A549 (cell line): ENCODE data around the gene HTR5A. TPM values are rescaled to one million over a fixed set of nuclear protein-coding genes. Genes with fewer than 3 reads are reported as not detected.

Experiments
- ATAC-seq, 2 experiments: fragments of 200-7000 bp in 1 of 2; fragments of >200 bp in 1 of 2; cut with Nextera tagmentation in 1 of 2; cut with Tn5 transposase in 1 of 2; 3 replicates each; pipeline versions ENCODE4 v1.8.0 to v1.9.1; 2018 to 2020; ENCODE audit warnings: mild to moderate bottlenecking in 1 of 2, moderate library complexity in 1 of 2
- CTCF ChIA-PET: fragments of 300-600 bp; sonication (Branson Sonifier 250); formaldehyde crosslinking; extraction: SDS; loops from one replicate; lab custom pipeline; 2021; ENCODE audit warnings: antibody characterized with exemption, inconsistent platforms; lab: Yijun Ruan, JAX
- POLR2A ChIA-PET: fragments of 350-600 bp; formaldehyde crosslinking; extraction: SDS; loops from one replicate; lab custom pipeline; 2021; ENCODE audit warnings: antibody characterized with exemption, inconsistent platforms; lab: Yijun Ruan, JAX
- DNase-seq, 2 experiments: peaks; one replicate each; pipeline versions ENCODE4 v3.0.0 to v3.0.0-alpha.2; 2011 to 2016; ENCODE audit warnings: low read depth in 1 of 2, low spot score in 1 of 2
- FAIRE-seq: peaks from 2 replicates; lab custom pipeline; 2011; peaks lifted over from hg19 to GRCh38; lab: Jason Lieb, UNC
- H3K27ac ChIP-seq, 2 experiments: fragments of >200 bp; sonication (Bioruptor Twin); formaldehyde crosslinking; 3 replicates each; pipeline ENCODE4 v1.5.1; 2016 to 2017
- H3K4me1 ChIP-seq: fragments of >200 bp; sonication (Bioruptor Twin); formaldehyde crosslinking; 3 replicates; pipeline ENCODE4 v1.6.1; 2016
- H3K4me2 ChIP-seq: fragments of >200 bp; sonication (Bioruptor Twin); formaldehyde crosslinking; 3 replicates; pipeline ENCODE4 v1.6.1; 2016
- H3K4me3 ChIP-seq: fragments of >200 bp; sonication (Bioruptor Twin); formaldehyde crosslinking; 3 replicates; pipeline ENCODE4 v1.5.1; 2016
- H3K9me3 ChIP-seq: fragments of >200 bp; sonication (Bioruptor Twin); formaldehyde crosslinking; 3 replicates; pipeline ENCODE4 v1.6.1; 2016
- ATOH8 ChIP-seq: fragments of 250-450 bp; sonication (Bioruptor Pico); IDR thresholded peaks from 2 replicates; pipeline ENCODE4 v1.5.0; 2020; ENCODE audit warnings: low read depth, mild to moderate bottlenecking, moderate library complexity
- CEBPB ChIP-seq, 2 experiments: fragments of >200 bp in 1 of 2; sonication (Bioruptor Twin) in 1 of 2; formaldehyde crosslinking in 1 of 2; IDR thresholded peaks; 2 replicates each; pipeline ENCODE4 v1.6.1; 2012 to 2016
- CTCF ChIP-seq: fragments of >200 bp; sonication (Bioruptor Twin); formaldehyde crosslinking; IDR thresholded peaks from 3 replicates; pipeline ENCODE4 v1.5.1; 2016
- EHF ChIP-seq: fragments of 250-450 bp; sonication (Bioruptor Pico); IDR thresholded peaks from 2 replicates; pipeline ENCODE4 v1.5.0; 2020; ENCODE audit warnings: mild to moderate bottlenecking
- EHMT2 ChIP-seq: fragments of 200-600 bp; sonication (generic); IDR thresholded peaks from 2 replicates; pipeline ENCODE4 v1.6.1; 2016; ENCODE audit warnings: antibody characterized with exemption, low read depth, mild to moderate bottlenecking, moderate library complexity
- EP300 ChIP-seq, 2 experiments: fragments of >200 bp; sonication (Bioruptor Twin); formaldehyde crosslinking; IDR thresholded peaks; 2 replicates in 1 of 2; 3 replicates in 1 of 2; pipeline ENCODE4 v1.6.1; 2016 to 2017
- FOSB ChIP-seq: fragments of 250-450 bp; sonication (Bioruptor Pico); IDR thresholded peaks from 2 replicates; pipeline ENCODE4 v1.5.0; 2020; ENCODE audit warnings: mild to moderate bottlenecking, moderate library complexity
- FOSL2 ChIP-seq, 2 experiments: fragments of 450-650 bp in 1 of 2; fragments of >200 bp in 1 of 2; sonication (Bioruptor Twin) in 1 of 2; formaldehyde crosslinking; IDR thresholded peaks; 2 replicates each; pipeline versions ENCODE4 v1.5.0 to v1.6.1; 2016 to 2020; ENCODE audit warnings: mild to moderate bottlenecking in 1 of 2, moderate library complexity in 1 of 2
- FOXS1 ChIP-seq: fragments of 250-450 bp; sonication (Bioruptor Pico); IDR thresholded peaks from 2 replicates; pipeline ENCODE4 v1.5.0; 2020; ENCODE audit warnings: mild to moderate bottlenecking, moderate library complexity
- GATA3 ChIP-seq: IDR thresholded peaks from 2 replicates; pipeline ENCODE4 v1.6.1; 2012; ENCODE audit warnings: borderline replicate concordance
- HDAC2 ChIP-seq: fragments of 200-600 bp; sonication (generic); IDR thresholded peaks from 2 replicates; pipeline ENCODE4 v1.6.1; 2016
- HEYL ChIP-seq: fragments of 250-450 bp; sonication (Bioruptor Pico); IDR thresholded peaks from 2 replicates; pipeline ENCODE4 v1.8.0; 2021; ENCODE audit warnings: mild to moderate bottlenecking, moderate library complexity
- HMGXB4 ChIP-seq: fragments of 250-450 bp; sonication (Bioruptor Pico); IDR thresholded peaks from 2 replicates; pipeline ENCODE4 v1.5.0; 2021; ENCODE audit warnings: mild to moderate bottlenecking, moderate library complexity, borderline replicate concordance
- HOXB13 ChIP-seq: fragments of 250-450 bp; sonication (Bioruptor Pico); IDR thresholded peaks from 2 replicates; pipeline ENCODE4 v1.5.0; 2020; ENCODE audit warnings: low read depth, mild to moderate bottlenecking, moderate library complexity
- HOXB5 ChIP-seq: fragments of 250-450 bp; sonication (Bioruptor Pico); IDR thresholded peaks from 2 replicates; pipeline ENCODE4 v1.5.0; 2020; ENCODE audit warnings: mild to moderate bottlenecking, moderate library complexity
- JUNB ChIP-seq: fragments of >200 bp; sonication (Bioruptor Twin); formaldehyde crosslinking; IDR thresholded peaks from 2 replicates; pipeline ENCODE4 v1.6.1; 2016
- MAX ChIP-seq: IDR thresholded peaks from 2 replicates; pipeline ENCODE4 v1.6.1; 2012
- MAZ ChIP-seq: fragments of 150-350 bp; IDR thresholded peaks from 2 replicates; pipeline ENCODE4 v1.6.1; 2014; ENCODE audit warnings: antibody characterized with exemption, low read depth, low read length, borderline replicate concordance
- NPAS2 ChIP-seq: fragments of 250-450 bp; sonication (Bioruptor Pico); IDR thresholded peaks from 2 replicates; pipeline ENCODE4 v1.8.0; 2022; ENCODE audit warnings: mild to moderate bottlenecking, moderate library complexity, borderline replicate concordance
- PBX3 ChIP-seq: IDR thresholded peaks from 2 replicates; pipeline ENCODE4 v1.6.1; 2012
- POLR2A ChIP-seq: IDR thresholded peaks from 2 replicates; pipeline ENCODE4 v1.6.1; 2012; ENCODE audit warnings: mild to moderate bottlenecking, low read length
- RAD21 ChIP-seq, 2 experiments: fragments of >200 bp in 1 of 2; sonication (Bioruptor Twin) in 1 of 2; formaldehyde crosslinking in 1 of 2; IDR thresholded peaks in 1 of 2; conservative IDR thresholded peaks in 1 of 2; 2 replicates in 1 of 2; 3 replicates in 1 of 2; pipeline ENCODE4 v1.6.1; 2012 to 2018; ENCODE audit warnings: inconsistent platforms in 1 of 2
- RCOR1 ChIP-seq: fragments of 150-350 bp; IDR thresholded peaks from 2 replicates; pipeline ENCODE4 v1.6.1; 2014; ENCODE audit warnings: antibody characterized with exemption, low read length, low read depth
- REST ChIP-seq: fragments of 200-600 bp; sonication (generic); IDR thresholded peaks from 2 replicates; pipeline ENCODE4 v1.6.1; 2016; ENCODE audit warnings: antibody characterized with exemption, mild to moderate bottlenecking, moderate library complexity
- TP53 ChIP-seq: fragments of 250-450 bp; sonication (Bioruptor Pico); IDR thresholded peaks from 2 replicates; pipeline ENCODE4 v1.5.0; 2021; ENCODE audit warnings: mild to moderate bottlenecking, moderate library complexity
- USF2 ChIP-seq: fragments of 450-650 bp; IDR thresholded peaks from 2 replicates; pipeline ENCODE4 v1.6.1; 2014; ENCODE audit warnings: antibody characterized with exemption
- ZNF302 ChIP-seq: fragments of 250-450 bp; sonication (Bioruptor Pico); IDR thresholded peaks from 2 replicates; pipeline ENCODE4 v1.9.0; 2021; ENCODE audit warnings: inconsistent platforms, mild to moderate bottlenecking, moderate library complexity
- ZSCAN20 ChIP-seq: fragments of 250-450 bp; sonication (Bioruptor Pico); IDR thresholded peaks from 2 replicates; pipeline ENCODE4 v1.8.0; 2022; ENCODE audit warnings: mild to moderate bottlenecking, moderate library complexity
- WGBS: methylation state at CpG from one replicate; pipeline ENCODE4 v1.1.6; 2017; ENCODE audit errors: missing lambda C conversion rate; 5-methylcytosine and 5-hydroxymethylcytosine counted together
- polyA minus RNA-seq: library from RNA; depleted of rRNA, polyadenylated mRNA; stranded (reverse); fragments of >200 nt; gene quantifications from 2 replicates; pipeline ENCODE4 v1.2.3, GENCODE V29; 2011; rRNA and poly(A)+ RNA removed
- polyA plus RNA-seq, 4 experiments: library from polyadenylated mRNA; depleted of rRNA in 3 of 4; stranded (reverse); fragments of >200 nt; fragmentation: RNase III in 1 of 4; extraction: RNeasy Plus Mini Kit Qiagen cat#74134 plus additional on column Dnase treatment in 1 of 4; gene quantifications; 2 replicates in 3 of 4; 3 replicates in 1 of 4; pipeline ENCODE4 v1.2.3, GENCODE V29; 2011 to 2017

Gene HTR5A
- polyA plus RNA-seq (2011; rRNA removed) (not detected in 2 replicates), polyA plus RNA-seq (2017; fragmentation: RNase III; extraction: RNeasy Plus Mini Kit Qiagen cat#74134 plus additional on column Dnase treatment) (not detected in 3 replicates), polyA minus RNA-seq (not detected in 2 replicates)
- not detected in 2 replicates for polyA plus RNA-seq (2012; cell fraction: cytosol; rRNA removed)
- polyA plus RNA-seq (2012; cell fraction: nucleus; rRNA removed): not detected in 2 replicates

GRCh38 chr7:155069992-155070751 is at the start of gene HTR5A:
Gene HTR5A, plus strand, starts transcription at chr7:155070324. Its CDS starts 576 bp downstream, at chr7:155070900.
- Histone ChIP-seq H3K4me1 (no peaks in the 10 kb centered on the region), H3K9me3 (no peaks in the 10 kb centered on the region), H3K27ac (no peak within 1 kb of the TSS), H3K4me3 (no peak within 1 kb of the TSS), H3K4me2 (no peak within 1 kb of the TSS)
- ChIA-PET CTCF (interaction anchor here (0.6 to 1.2 kb wide), 5 partner anchors 25 to 275 kb away, joined by 3 to 6 read pairs (median 3); no protein-coding TSS in a partner anchor), POLR2A (no interaction called here)
- 30% methylated on average over 25 of the region's 48 CpGs for WGBS
- DNase-seq (peak; percentile 75 to 78), FAIRE-seq (no peak), ATAC-seq (peak; percentile 97 to 99)
- TF ChIP-seq PBX3 (no peak), FOXS1 (CRISPR knock-in tag) (peak; percentile 97), HEYL (CRISPR knock-in tag) (peak; percentile 93), FOSB (CRISPR knock-in tag) (peak; percentile 79; the same call in 1 of the 2 replicates), HOXB13 (peak; percentile 98), ZNF302 (CRISPR knock-in tag) (peak; percentile 87), ZSCAN20 (CRISPR knock-in tag) (peak; percentile 99), MAZ (peak; percentile 85; the same call in 1 of the 2 replicates), NPAS2 (CRISPR knock-in tag) (peak; percentile 69; the same call in 1 of the 2 replicates), FOSL2 (IDR thresholded peaks at IDR 0.05) (no peak), FOSL2 (CRISPR knock-in tag; IDR thresholded peaks at IDR 0.05) (peak; percentile 43; the same call in 1 of the 2 replicates), GATA3 (0 out of 2 replicates have a peak, but pooled peaks have one; percentile 31), HMGXB4 (CRISPR knock-in tag) (0 out of 2 replicates have a peak, but pooled peaks have one; percentile 34), TP53 (CRISPR knock-in tag) (peak; percentile 78; the same call in 1 of the 2 replicates), ATOH8 (CRISPR knock-in tag) (peak; percentile 96), EHMT2 (peak; percentile 100), CEBPB (IDR thresholded peaks at IDR 0.05) (no peak), EP300 (IDR thresholded peaks at IDR 0.05) (no peak), CTCF (no peak), HDAC2 (no peak), REST (peak; percentile 100), POLR2A (no peak), EHF (peak; percentile 99), HOXB5 (CRISPR knock-in tag) (peak; percentile 99), MAX (peak; percentile 83), JUNB (no peak), RAD21 (conservative IDR thresholded peaks at IDR 0.05 in 1 of 2, IDR thresholded peaks at IDR 0.05 in 1 of 2) (no peak), RCOR1 (no peak; the same call in 1 of the 2 replicates), USF2 (no peak)
